ENCODE measurements around the gene SCYGR4.

- TF ChIP-seq CTCF (IDR thresholded peaks at IDR 0.05) (no peak), POLR2A (IDR thresholded peaks at IDR 0.05) (no peak), POLR2AphosphoS5 (IDR thresholded peaks at IDR 0.05) (no peak)
Observed at GRCh38 chr2:227570615-227571014, 46.7 kb upstream of the SCYGR4 start.

All from breast epithelium (tissue), 3 donors.